DMS53 treated with DMSO at 0.1 percent for 48 hours (cell line): ENCODE data around the gene SCP2D1.
A peak's percentile ranks its signal among the peaks of the same experiment; 100 is the strongest.
"Not testable (repeated sequence)": the region's sequence is repeated elsewhere in the genome, so short reads cannot be mapped to it uniquely, and the experiment has no call there.

ENCODE experiments used
- DNase-seq: peaks from one replicate; lab custom pipeline; 2025; ENCODE audit not compliant: unreplicated experiment; lab: John Stamatoyannopoulos, UW

The SCP2D1 gene

DNA sequence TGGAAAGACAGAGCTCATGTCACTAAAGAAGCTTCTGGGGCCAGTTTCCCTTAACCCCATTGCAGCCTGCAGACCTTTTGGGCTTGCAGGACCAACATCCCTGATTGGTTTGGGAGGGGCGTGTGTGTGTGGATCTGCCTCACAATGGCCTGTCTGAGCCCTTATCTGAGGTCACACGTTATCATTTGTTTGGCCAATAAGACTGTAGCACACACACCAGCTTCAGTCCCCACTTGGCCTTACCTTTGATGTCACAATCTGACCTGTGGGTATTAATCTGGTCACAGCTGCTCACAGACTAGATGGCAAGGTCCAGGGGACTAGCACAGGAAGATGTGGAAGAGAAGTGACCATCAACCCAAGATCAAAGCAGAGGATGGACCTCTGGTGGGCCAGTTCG, at the start of gene SCP2D1:
Gene SCP2D1 (plus strand): TSS at position 301 of the 400 bp plus-strand sequence. CDS start 33 bp downstream, at position 334.
- no peak for DNase-seq

DNA sequence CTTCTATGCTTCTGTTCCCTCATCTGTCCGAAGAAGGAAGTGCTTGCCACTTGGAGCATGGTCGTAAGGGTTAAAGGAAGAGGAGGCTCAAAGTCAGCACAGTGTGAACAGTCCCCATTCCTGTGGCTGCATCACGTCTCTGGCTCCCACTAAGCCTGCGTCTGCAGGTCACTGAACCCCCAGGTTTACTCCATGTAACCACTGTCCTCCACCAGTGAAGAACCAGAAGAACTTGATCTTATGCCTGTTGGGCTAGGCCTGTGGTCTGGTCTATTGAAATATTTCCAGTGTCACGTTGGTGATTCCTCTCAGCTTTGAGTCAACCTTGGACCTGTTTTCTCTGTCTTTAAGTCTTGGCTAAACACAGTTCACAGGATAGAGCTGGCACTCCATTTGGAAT, 45.9 kb upstream of the SCP2D1 start:
- no peak for DNase-seq

DNA sequence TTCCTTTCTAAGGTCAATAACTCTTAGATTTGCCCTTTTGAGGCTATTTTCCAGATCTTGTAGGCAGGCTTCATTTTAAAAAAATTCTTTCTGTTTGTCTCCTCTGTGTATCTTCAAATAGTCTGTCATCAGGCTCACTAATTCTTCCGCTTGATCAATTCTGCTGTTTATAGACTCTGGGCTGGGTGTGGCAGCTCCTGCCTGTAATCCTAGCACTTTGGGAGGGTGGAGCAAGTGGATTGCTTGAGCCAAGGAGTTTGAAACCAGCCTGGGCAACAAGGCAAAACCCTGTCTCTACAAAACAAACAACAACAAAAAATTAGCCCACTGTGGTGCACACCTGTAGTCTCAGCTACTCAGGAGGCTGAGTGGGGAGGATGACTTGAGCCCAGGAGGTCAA, 40.0 kb upstream of the SCP2D1 start:
- DNase-seq = no peak

DNA sequence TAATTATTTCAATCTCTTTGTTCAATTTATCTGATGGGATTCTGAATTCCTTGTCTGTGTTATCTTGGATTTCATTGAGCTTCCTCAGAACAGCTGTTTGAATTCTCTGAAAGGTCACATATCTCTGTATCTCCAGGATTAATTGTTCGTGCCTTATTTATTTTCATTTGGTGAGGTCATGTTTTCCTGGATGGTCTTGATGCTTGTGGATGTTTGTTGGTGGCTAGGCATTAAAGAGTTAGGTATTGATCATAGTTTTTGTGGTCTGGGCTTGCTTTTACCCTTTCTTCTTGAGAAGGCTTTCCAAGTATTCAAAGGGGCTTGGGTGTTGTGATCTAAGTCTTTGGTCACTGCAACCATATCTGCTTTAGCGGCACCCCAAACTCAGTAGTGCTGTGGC, 39.4 kb upstream of the SCP2D1 start:
- no peak for DNase-seq

DNA sequence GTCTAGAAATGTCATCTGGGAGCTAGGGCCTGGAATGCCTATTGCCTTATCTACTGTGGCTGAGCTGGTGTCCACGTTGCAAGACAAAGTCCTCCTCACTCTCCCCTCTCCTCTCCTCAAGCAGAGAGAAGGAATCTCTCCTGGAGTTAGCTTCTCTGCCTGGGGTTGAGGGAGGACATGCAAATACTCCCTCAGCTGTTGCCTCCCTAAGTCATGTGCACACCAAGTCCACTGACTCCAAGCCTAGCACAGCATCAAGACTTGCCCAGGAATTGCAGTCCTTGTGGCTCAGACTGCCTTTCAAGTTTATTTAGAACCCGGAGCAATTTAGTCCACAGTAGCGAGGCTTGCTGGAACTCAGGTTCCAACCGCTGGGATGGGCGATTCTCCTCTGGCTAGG, 38.0 kb upstream of the SCP2D1 start:
- DNase-seq = no peak

DNA sequence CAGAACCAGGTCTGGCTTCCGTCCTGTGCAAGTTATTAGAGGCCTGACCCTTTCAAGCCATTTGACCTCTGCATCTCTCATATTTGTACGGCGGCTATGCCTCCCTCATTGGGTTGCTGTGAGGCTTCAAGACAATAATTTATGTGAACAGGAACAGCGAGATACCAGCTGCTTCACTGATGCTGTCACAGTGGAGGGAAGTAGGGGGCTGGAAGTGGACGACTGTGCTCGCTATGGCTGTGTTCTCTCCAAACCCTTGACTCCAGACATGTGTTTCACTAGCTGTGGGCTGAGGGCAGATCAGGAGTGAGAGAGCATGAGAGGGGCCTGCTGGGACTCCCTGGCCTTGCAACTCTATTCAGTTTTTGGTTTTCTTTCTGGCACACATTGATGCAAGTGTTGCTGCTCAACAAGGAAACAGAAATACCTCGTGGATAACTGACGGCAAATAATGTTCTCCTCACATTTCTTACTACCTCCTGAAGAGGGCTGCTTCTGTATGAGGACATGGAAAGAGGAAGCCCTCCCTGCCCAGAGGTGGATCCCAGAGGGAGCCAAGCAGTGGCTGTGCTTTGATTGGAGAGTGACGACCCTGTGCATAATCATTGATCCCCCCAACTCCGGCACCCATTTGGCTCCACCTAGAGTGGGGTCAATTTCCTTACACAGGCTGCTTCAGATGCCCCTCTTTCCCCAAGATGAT, 34.7 kb upstream of the SCP2D1 start:
- no peak for DNase-seq

- no peak for DNase-seq
Measured at GRCh38 chr20:18780385-18781130, 33.0 kb upstream of the SCP2D1 start.

DNA sequence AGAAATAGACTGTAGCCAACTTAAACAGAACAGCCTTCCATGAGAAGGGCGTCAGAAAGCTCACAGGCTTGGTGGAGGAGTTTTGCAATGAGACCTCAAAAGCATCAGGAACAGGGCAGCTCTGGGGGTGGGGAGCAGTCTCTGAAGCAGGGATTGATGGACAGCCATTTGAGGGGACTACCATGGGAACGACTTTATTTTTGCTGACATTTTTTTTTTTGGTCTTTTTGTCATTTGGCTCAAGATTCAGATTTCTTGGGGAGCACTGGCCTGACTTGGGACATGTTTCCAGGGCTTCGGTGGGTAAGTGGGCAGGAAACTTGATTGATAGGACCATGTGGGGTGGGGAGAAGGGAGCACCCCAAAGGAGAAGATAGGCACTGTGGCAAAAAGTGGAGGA, 32.1 kb upstream of the SCP2D1 start:
- no peak for DNase-seq

- no peak for DNase-seq
Measured at GRCh38 chr20:18783385-18783959, 30.1 kb upstream of the SCP2D1 start.

DNA sequence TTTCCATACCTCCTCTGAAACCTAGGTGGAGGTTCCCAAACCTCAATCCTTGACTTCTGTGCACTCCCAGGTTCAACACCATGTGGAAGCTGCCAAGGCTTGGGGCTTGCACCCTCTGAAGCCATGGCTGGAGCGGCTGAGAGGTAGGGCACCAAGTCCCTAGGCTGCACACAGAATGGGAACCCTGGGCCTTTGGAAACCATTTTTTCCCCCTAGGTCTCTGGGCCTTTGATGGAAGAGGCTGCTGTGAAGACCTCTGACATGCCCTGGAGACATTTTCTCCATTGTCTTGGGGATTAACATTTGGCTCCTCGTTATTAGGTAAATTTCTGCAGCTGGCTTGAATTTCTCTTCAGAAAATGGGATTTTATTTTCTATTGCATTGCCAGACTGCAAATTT, 26.5 kb upstream of the SCP2D1 start:
- DNase-seq = not testable (repeated sequence)

DNA sequence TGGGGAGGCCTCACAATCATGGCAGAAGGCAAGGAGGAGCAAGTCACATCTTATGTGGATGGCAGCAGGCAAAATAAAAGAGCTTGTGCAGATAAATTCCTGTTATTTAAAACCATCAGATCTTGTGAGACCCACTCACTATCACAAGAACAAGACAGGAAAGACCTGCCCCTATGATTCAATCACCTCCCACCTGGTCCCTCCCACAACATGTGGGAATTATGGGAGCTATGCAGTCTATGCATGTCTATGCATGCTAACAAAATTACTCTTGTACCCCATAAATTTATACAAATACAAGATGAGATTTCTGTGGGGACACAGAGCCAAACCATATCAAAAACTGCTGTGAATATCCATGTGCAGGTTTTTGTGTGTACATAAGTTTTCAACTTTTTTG, 25.6 kb upstream of the SCP2D1 start:
- DNase-seq = no peak

DNA sequence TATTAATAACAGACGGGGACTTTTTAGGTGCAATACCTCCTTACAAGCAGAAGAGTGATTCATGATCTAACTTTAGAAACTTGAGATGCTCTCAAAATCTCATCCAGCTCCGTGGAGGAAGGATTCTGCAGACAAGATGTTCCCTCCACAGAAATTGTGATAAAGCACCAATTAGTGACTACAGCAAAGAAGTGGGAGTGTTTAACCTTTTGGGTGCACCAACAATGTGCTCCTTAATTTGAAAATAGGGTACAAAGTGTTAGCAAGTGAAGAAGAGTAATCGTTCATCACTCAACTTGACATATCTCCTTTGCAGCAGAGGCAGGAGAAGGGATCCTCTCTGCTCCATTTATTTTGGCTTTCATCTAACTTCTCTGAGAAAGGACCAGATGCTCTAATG, 22.8 kb upstream of the SCP2D1 start:
- DNase-seq = no peak

- peak; percentile 90 for DNase-seq
Measured at GRCh38 chr20:18793625-18794427, 19.8 kb upstream of the SCP2D1 start.

- no peak for DNase-seq
Measured at GRCh38 chr20:18794428-18794787, 19.2 kb upstream of the SCP2D1 start.

- DNase-seq = no peak
Measured at GRCh38 chr20:18795366-18795765, 18.2 kb upstream of the SCP2D1 start.

DNA sequence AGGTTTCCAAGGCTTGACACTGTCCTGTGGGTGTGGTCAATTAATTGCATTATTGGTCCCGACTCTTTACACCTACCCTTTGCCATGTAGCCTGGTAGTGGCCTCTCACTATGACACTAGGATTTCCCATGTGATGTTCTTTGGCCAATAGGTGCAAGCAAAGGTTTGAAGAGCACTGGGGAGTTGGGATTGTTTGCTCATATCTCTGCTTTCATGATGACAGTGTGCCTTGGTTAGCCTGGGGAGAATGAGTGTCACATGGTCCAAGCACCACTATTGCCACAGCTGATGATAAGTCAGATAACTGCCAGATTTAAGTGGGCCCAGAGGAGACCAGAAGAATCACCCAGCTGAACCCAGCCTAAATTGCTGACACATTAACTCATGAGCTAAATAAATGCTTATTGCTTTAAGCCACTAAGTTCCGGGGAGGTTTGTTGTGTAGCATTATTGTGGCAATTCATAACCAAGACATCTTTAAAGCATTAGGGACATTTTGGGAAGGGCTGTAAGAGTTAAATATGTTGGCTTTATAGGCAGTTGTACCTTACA, 17.2 kb upstream of the SCP2D1 start:
- DNase-seq = no peak

- no peak for DNase-seq
Measured at GRCh38 chr20:18801516-18801915, 12.1 kb upstream of the SCP2D1 start.

- no peak for DNase-seq
Measured at GRCh38 chr20:18802012-18802634, 11.5 kb upstream of the SCP2D1 start.

- DNase-seq = peak; percentile 27
Measured at GRCh38 chr20:18805881-18806280, 7.7 kb upstream of the SCP2D1 start.

DNA sequence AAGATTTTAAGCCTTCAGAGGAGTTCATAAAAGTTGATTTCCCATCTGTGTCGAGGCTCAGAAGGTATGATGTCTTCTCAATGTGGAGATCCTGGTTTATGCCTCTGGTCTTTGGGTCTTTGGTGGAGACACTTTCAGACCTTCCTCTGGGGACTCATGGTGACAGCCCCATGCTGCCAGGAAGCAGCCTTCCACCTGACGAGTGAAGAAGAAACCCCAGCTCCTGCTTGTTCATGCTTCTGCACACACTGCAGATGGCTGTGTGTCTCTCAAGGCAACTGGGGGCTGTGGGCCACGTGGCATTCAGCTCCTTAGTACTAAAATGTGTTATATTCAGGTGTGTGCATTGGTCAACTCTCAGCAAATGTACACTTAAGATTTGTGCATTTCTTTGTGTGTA, 4.9 kb upstream of the SCP2D1 start:
- DNase-seq = no peak

GRCh38 chr20:18811186-18811585, 2.4 kb upstream of the SCP2D1 start:
- DNase-seq = no peak
